Measurements from ENCODE around the gene NKAPD1. TPM values are rescaled to one million over a fixed set of nuclear protein-coding genes. Genes with fewer than 3 reads are reported as not detected.

The NKAPD1 gene
- total and polyA plus RNA-seq, 2 of the 13 experiments (the other 11 are each of a cell fraction or from before 2014, with no cell fraction given), result 11.2 to 22.5 TPM

GRCh38 chr11:112024773-112025678 is 49.1 kb upstream of the NKAPD1 start, which contains the start of gene DLAT (continued):
- TF ChIP-seq ZNF580 (CRISPR knock-in tag; IDR thresholded peaks at IDR 0.05; ENCODE audit: borderline replicate concordance, low read depth), result 0 out of 2 replicates have a peak, but pooled peaks have one; percentile 69
- no peak for TF ChIP-seq ZNF790 (CRISPR knock-in tag; IDR thresholded peaks at IDR 0.05; ENCODE audit: borderline replicate concordance)
- no peak for TF ChIP-seq GPN1 (CRISPR knock-in tag; IDR thresholded peaks at IDR 0.05; ENCODE audit: borderline replicate concordance)
- TF ChIP-seq MXD4 (CRISPR knock-in tag; IDR thresholded peaks at IDR 0.05), result peak; percentile 88
- peak; percentile 87; the same call in 1 of the 2 replicates for TF ChIP-seq ZNF589 (CRISPR knock-in tag; conservative IDR thresholded peaks at IDR 0.05)
- peak; percentile 67; the same call in 1 of the 2 replicates for TF ChIP-seq KLF12 (CRISPR knock-in tag; IDR thresholded peaks at IDR 0.05; ENCODE audit: borderline replicate concordance)
- TF ChIP-seq ZIK1 (CRISPR knock-in tag; IDR thresholded peaks at IDR 0.05; ENCODE audit: borderline replicate concordance, low read depth), result peak; percentile 86; the same call in 1 of the 2 replicates
- no peak for TF ChIP-seq ZNF512 (CRISPR knock-in tag; IDR thresholded peaks at IDR 0.05)
- TF ChIP-seq ZNF839 (CRISPR knock-in tag; IDR thresholded peaks at IDR 0.05; ENCODE audit: borderline replicate concordance), result no peak; the same call in 1 of the 2 replicates
- peak; percentile 84; the same call in 1 of the 2 replicates for TF ChIP-seq ZNF841 (CRISPR knock-in tag; IDR thresholded peaks at IDR 0.05; ENCODE audit: borderline replicate concordance)
- no peak for TF ChIP-seq ZNF333 (CRISPR knock-in tag; IDR thresholded peaks at IDR 0.05; ENCODE audit: borderline replicate concordance)
- peak; percentile 92 for TF ChIP-seq GMEB1 (CRISPR knock-in tag; IDR thresholded peaks at IDR 0.05; ENCODE audit: borderline replicate concordance)
- TF ChIP-seq NRL (CRISPR knock-in tag; IDR thresholded peaks at IDR 0.05; ENCODE audit: borderline replicate concordance), result peak; percentile 93
- no peak for TF ChIP-seq PRDM4 (CRISPR knock-in tag; IDR thresholded peaks at IDR 0.05; ENCODE audit: borderline replicate concordance)
- TF ChIP-seq E2F1 (CRISPR knock-in tag; IDR thresholded peaks at IDR 0.05), result peak; percentile 85
- peak; percentile 81; the same call in 1 of the 2 replicates for TF ChIP-seq ZNF788 (CRISPR knock-in tag; IDR thresholded peaks at IDR 0.05; ENCODE audit: borderline replicate concordance)
- peak; percentile 87; the same call in 1 of the 2 replicates for TF ChIP-seq NFKB2 (CRISPR knock-in tag; IDR thresholded peaks at IDR 0.05; ENCODE audit: borderline replicate concordance)
- peak; percentile 90 for TF ChIP-seq MAX (IDR thresholded peaks at IDR 0.05)
